ENCODE measurements around the gene PPM1M.
A peak's percentile ranks its signal among the peaks of the same experiment; 100 is the strongest.

PPM1M gene

DNA sequence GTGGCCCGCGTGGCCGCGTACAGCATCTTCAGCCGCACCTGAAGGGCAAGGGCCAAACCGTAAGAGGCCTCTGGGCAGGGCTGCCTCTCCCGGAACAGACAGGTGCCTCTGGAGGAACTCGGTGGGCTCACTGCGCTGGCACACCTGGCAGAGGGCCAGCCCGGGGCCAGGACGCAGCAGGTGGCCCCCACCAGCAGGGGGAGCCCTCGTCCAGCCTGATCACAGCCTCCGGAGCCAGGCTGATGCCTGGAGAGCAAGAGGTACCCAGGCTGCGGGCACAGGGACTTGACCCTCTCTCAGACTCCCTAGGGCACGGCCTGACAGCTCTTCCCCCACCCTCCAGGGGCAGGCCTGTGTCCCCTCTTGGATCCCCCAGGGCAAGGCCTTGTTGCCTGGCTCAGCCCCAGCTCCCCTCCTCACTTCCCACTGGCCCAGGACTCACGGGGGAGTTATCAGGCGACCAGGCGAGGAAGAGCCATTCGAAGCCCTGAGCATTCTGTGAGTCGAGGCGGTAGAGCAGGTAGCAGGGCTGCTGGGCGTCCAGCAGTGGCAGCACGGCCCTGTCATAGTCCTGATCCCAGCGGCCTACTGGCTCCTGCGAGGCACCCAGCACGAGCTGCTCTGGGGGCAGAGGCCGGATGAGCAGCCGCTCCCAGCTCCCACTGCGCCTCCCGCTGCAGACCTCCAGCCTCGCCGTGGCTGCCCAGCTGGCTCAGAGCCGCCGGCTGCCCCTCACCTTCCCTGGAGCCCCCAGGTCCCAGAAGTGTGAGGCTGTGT, 13.9 kb upstream of the PPM1M start:
- peak; percentile 48 for DNase-seq

DNA sequence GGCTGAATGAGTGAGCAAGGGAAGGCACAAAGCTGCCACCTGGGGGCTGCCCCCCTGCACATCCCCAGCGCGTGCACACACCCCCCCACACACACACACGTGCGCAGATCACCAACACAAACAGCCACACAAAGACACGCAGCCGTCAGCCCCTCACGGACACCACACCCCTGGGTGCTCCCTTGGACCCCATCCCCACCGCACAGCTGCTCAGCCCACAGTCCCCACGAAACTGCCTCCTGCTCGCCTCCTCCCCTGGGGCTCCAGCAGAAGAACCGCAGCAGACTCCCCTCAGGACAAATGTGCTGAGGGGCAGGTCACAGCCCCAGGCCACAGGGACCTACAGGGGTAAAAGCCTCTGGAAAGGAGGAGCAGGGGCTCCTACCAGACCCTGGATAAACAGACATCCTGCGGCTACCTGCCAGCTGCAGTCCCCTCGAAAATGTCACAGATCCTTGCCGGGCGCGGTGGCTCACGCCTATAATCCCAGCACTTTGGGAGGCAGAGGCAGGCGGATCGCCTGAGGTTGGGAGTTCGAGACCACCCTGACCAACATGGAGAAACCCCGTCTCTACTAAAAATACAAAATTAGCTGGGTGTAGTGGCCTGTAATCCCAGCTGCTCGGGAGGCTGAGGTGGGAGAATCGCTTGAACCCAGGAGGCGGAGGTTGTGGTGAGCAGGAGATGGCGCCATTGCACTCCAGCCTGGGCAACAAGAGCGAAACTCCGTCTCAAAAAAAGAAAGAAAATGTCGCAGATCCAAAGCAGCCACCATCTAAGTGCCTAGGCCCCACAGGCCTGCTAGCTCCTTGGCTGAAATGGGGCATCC, 13.1 kb upstream of the PPM1M start:
- no peak for DNase-seq

DNA sequence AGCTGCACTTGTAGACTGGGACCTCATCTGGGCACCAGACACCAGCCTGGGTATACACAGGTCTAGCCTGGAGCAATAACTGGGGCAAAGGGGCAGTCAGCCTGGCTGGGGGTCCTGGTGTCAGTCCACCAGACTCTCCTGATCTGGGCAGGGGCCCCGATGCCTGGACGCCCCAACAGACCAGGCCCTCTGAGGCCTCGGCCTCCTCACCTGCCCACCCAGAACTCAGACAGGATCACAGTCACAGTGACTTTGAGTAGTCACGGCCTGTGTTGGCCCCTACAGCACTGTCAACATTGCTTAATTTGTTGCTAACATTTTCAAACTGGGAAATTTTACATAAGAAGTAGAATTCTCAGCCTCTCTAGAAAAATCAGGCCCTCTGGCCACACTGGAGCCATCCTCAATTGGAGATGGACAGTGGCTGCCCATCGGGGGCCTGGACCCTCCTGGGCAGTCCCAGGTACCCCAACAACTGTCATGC, 12.4 kb upstream of the PPM1M start:
- no peak for DNase-seq

DNA sequence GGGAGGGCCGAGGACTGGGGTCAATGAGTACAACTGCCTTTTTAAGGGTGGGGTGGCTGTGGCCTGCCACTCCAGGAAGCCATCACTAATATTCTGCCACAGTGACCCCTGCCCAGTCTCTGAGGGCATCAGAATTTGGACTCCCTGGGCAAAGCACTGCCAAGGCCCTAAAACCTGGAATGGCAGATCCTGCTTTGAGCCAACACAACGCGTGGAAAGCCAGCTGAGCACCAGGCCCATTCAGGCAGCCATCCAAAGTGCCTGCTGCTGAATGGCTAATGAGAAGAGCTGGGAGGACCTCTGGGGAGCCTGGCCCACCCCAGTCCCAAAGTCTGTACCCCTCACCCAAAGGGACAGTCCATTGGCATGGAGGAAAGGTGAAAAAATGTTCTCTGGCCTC, 11.6 kb upstream of the PPM1M start:
- no peak for DNase-seq

DNA sequence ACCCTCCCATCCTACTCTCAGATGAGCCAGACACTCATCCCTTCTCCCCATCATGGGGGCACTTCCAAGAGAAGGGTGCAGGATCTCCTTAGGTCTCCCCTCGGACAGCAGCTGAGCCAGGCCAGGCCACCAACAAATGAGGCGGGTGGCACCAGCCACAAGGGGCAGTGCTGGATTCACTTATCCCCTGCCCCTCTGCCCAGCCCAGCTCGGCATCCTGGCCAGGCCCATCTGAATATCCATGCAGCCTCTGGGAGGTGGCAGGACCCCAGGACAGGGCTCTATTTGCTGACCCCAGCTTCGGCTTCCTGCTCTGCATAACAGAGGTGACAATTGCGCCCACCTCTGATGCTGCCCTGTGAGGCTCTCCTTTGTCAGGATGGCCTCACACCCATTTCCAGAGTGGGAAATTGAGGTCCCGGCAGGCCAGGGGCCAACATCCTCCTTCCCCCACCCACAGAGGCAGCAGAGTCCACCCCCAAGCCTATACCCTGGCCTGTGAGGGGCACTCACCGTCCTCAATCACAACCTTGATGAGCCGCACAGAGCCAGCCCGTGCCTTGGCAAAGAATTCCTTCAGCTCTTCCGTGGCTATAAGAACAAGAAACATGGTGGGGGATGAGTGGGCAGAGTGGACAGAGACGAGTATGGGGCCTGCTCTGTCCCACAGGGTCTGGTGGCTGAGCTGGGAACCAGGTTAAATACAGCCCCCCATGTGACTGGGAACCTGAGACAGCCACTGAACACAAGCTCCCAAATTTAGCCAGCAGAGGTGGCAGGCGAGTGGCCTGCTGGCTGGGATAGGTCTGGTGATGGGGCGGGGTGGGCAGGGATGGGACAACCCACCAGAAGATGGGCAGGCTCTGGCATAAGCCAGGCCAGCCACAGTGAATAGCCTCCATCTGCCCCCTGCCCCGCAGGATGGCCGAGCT, 10.8 kb upstream of the PPM1M start:
- DNase-seq: no peak

DNA sequence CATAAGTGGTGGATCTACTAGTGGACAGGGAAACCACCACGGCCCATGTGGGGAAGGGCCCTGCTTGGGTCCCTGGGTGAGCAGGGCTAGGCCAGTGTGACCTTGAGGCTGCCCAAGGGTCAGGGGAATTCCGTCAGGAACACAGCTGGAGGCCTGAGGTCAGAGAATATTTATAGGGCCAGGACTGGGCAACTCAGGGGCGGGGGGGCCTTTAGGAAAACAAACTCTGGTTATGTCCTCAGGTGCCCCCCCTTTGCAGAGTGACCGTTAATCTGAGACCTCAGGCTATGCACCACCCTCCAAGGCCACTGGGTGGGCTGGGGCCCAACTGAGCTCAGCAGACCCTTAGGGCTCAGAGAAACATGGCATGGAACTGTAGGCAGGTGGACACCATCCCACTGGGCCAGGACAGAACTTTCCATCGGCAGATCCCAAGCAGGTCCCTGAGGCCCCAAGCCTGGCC, 9.1 kb upstream of the PPM1M start:
- no peak for DNase-seq

DNA sequence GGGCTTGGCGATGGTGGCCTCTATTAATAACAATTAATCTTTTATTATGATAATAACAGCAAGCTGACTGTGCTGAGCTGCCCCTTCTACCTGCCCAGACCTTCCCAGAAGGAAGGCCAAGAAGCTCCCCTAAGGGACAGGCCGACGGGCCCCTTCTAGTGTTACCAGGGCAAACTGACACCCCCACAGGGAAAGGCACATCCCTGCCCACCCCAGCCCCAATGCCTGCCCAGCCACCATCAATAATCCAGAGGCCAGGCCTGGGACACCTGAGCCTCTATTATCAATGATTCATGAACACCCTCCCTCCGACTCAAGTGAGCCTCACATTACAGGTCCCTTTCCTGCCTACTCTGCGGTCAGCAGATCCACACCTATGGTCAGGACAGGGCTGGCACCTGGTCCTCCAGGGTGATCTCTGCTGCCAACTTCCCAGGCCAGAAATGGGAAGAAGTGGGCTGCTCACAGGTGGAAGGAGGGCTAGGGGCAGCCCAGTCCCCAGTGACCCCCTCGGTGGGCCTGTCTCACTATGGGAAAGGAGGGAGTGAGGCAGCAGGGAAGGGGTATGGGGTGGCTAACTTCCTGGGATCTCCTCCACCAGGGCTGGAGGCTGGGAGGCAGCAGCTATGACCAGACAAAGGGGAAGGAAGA, 8.4 kb upstream of the PPM1M start:
- no peak for DNase-seq

DNA sequence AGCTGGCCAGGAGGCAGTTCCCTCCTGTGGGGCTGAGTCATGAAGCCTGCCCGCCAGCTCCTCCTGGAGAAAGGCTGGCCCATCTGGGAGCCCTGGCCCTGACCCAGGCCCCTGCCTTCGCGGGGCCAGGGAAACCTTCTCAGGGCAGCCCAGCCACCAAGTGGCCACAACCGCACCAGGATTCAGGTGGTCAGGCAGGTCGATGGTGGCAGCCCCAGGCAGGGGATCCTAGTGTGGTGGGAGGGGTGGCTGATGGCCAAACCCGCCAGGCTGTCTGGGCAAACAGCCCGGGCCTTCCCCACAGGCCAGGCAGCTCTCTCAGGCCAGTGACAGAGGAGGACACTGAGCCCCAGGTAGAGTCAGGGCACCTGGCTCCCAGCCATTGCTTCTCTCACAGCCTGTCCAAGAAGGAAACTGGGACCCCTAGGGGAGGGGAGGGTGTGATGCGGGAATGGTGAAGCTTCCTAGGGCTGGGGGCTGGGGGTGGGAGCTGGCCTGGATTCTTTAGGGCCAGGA, 7.8 kb upstream of the PPM1M start:
- DNase-seq: no peak

DNA sequence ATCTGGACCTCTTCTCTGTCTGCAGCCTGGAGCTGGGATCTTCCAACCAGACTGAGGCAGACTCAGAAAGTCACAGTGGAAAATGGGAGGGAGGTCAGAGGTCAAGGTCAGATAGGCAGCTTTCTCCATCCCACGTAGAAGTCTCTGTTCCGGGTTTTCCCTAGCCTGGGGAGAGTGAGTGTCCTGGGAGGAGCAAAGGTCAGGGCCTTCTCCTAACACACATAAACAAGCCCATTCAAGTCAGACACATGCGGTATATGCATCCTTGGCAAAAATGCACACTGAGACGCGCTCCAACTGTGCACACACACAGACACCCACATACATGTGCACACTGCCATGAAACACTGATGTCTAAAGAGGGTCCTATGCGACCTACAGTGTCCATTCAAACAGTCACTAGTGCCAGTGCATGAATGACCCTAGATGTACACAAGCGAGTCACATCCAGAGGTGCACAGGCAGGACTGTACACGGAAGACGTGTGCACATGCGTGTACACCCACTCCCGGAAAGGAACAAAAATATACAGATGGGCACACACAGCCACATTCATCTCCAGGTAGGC, 7.3 kb upstream of the PPM1M start:
- DNase-seq: no peak

DNA sequence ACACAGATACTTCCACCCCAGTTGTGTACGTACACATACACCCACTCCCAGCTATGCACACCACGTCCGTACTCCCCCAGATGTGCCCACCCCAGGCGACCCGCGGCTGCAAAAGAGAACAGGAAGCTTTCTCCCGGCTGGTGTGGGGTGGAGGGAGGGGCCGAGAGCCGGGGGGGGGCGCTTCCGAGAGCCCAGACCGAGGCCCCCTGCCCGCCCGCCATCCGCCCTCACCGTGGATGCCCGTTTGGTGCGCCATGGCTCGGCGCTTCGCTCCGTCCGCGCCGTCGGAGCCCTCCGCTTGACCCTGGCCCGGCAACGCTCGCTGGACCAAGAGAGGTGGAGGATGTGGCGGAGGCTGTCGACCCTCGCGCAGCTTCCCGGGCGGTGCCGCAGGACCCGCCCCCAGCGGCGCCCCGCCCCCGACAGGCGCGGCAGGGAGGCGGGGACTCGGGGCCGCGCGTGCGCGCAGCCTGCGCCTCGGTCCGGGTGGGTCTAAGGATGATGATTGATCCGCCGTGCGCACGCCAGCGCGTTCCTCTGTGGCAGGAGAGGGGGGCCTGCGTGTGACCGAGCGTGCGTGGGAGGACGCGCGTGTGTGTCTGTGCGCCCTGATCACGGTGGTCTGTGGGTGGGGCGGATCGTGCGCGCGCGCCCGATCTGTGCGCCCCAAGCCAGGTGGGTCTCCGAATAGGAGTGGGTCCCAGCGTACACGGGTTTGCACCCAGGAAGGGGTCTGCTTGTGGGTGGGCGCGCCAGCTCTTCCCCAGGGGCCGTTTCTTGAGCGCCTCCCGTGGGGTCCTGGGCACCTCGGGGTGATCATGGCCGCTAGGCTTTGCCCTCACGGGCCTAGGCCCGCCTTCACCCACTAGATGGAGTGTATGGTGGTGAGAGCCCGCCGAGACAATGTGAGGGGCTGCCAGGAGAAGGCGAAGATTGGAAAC, 6.5 kb upstream of the PPM1M start, which contains the start of gene TWF2:
Gene TWF2, minus strand, starts transcription at position 398 of the 941 bp plus-strand sequence. Its CDS starts 142 bp downstream, at position 256.
- peak; percentile 87 for DNase-seq

DNA sequence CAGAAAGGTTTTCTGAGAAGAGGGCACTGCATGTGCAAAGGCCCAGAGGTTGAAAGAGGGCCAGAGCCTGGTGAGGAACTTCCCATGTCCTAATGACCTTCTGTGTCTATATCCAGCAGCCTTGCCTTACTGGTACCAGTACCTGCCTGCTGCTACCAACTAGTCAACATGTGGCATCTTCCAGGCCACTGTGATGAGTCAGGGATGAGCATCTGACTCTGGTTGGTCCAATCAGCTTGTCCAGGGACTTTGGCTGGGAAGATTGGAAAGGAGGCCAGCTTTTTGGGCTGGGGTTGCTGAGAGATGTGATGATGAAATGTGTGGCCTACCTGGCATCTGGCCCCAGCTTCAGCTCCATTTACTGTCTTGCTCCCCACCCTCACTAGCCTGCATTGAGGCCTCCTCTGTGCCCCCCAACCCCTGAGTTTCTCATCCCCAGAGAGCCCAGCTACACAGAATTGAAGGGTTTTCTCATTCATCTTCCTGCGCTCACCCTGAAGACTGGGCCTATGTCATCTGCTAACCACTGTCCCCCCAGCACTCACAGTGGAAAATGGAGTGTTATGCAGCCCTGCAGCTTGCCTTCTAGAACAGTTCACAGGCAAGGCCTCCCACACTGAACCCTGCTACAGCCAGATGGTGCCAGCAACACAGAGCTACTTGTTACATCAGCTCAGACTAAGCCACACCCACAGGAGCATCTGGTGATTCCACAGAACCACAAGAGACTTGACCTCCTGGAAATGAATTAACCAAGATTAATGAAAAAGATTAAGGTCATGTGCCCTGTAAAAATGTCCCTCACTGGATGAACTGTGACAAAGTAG, 5.3 kb upstream of the PPM1M start:
- peak; percentile 25 for DNase-seq

DNA sequence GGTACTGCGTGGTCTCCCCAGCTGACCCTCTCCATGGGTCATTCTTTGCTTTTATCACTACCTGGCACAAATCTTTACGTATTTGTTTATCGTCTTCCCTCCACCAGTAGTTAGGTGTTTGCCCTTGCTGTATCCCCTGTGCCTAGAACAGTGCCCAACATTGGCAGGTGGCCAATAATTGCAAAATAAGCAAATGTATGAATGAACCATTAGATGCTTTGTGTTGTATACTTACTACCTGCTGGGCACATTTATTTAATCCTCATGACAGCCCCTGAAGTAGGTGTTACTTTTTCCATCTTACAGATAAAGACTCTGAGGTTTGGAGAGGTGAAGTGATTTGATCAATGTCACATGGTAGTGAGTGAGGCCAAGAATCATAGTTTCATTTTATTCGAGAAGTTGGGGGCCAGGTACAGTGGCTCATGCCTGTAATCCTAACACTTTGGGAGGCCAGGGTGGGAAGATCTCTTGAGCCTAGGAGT, 4.6 kb upstream of the PPM1M start:
- DNase-seq: no peak

DNA sequence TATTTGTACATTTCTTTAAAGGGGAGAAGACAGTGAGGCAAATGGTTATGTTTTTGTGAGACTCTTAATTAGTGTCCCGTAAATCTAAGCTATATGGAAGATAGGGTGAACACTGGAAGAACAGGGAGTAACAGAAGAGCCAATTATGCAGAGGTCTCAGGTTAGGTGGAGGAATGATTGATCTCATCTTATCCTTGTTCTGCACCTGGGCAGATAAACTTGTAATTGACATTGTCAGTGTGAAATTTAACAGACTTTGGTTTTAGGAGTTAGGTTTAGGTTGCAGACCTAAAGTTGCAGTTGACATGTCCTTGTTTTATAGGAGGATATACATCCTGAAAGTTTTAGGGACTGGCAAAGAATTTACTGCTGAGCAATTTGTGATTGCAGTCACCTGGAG, 3.5 kb upstream of the PPM1M start:
- no peak for DNase-seq

DNA sequence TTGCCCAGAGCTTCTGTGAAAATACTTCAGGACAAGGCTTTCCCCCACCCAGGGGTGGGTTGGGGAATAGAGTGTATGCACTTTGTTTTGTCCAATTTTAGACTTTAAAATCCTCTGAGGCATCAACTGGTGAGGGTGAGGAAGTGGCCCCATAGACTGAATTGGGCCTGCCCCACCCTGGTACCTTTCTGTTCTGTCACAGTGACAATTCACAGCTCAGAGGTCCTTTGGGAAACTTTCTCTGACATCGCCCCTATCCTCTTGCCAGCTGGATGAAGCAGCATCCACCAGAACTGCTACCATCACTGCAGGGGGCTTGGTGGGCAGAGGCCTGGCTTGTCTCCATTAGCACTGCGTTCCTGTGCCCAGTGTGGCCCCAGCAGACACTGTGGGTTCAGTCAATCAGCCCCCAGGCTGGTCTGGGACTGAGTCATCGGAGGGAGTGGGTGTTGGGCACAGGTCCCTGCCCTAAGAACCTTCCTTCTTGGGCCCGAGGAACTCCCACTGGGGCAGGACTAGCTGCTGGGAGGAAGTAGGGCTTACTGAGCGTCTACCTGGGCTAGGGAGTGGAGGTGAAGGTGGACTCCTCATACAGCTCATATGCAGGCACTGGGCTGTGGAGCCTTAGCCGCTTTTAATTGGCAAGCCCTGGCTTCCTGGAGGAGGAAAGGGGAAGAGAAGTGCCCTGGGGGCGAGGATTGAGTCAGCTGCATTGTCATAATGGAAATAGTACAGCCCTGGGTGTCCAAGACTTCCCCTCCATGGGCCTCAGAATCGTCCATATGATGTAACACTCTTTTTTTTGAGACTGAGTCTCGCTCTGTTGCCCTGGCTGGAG, 1.5 kb upstream of the PPM1M start:
- peak; percentile 64 for DNase-seq

DNA sequence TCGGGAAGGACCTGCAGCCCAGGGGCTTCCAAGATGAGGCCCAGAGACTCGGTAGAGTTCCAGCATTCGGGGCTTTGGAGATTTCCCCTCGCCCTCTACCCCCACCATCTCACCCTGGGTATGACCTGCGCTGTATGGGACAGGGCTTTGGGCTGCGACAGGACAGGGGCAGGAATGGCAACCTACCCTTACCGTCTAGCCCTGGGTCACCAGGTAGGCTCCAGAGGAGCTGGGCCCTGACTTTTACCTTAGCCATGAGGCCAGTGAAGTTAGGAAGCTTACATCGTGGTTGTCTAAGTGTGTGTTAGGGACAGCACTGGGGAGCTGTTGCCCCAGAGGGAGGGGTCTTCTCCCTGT, 683 bp downstream of the PPM1M start:
- no peak for DNase-seq

DNA sequence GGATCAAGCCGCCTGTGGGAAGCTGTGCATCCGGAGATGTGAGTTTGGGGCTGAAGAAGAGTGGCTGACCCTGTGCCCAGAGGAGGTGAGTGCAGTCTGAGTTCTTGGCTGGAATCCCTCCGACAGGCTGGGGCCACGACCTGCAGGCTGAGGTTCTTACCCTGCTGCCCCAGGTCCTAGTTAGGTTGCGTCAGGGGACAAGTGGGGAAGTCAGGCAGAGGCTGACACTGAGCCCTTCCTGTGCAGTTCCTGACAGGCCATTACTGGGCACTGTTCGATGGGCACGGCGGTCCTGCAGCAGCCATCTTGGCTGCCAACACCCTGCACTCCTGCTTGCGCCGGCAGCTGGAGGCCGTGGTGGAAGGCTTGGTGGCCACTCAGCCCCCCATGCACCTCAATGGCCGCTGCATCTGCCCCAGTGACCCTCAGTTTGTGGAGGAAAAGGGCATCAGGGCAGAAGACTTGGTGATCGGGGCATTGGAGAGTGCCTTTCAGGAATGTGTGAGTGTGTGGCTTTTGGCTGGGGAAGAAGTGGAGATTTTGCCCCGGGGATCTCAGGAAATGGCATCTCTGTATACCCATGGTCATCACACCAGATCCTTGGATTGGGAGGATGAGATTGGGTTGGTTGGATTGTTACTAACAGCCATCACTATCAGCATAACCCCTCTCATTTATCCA, 1.3 kb downstream of the PPM1M start:
- no peak for DNase-seq

DNA sequence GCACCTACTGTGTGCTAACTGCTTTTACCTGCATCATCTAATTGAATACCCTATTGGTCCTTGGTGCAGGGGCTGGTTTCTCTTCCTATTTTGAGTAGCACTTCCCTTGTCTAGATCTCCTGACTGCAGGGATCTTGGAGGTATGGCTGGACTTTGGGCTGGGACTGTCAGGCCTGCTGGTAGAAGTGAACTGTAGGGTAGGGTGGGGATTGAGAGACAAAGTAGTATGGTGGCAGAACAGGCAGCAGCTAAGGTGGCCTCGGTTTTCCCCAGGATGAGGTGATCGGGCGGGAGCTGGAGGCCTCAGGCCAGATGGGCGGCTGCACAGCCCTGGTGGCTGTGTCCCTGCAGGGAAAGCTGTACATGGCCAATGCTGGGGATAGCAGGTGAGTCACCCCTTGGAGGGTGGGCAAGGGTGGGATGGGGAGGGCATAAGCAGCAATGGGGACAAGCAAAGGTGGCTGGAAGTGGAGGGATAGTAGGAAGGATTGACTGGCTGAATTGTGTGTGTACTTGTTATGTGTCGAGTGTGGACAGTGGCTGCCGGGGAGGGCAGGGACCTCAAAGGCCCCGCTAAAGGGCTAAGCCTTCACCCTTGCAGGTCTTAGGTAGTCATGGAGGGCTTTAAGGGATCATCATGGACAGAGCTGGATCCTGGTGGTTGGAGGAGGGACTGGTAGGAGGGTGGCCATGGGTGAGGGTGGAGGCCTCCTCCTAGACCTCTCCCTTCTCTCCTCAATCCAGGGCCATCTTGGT, 2.0 kb downstream of the PPM1M start:
- DNase-seq: no peak

Measured in GDM1 (cell line).